Brain microvascular endothelial cell (primary cell): ENCODE measurements around the gene RCN1.
"Not testable (repeated sequence)": the region's sequence is repeated elsewhere in the genome, so short reads cannot be mapped to it uniquely, and the experiment has no call there.

ENCODE experiments used
- DNase-seq: peaks from one replicate; pipeline ENCODE4 v3.0.0-alpha.2; 2020
- H3K27ac ChIP-seq: fragments of 250-450 bp; sonication (Bioruptor Pico); 2 replicates; pipeline ENCODE4 v1.5.1; 2020; ENCODE audit warnings: mild to moderate bottlenecking, moderate library complexity
- H3K27me3 ChIP-seq: fragments of 250-450 bp; sonication (Bioruptor Pico); replicated peaks from 2 replicates; pipeline ENCODE4 v1.5.1; 2020; ENCODE audit warnings: mild to moderate bottlenecking
- H3K36me3 ChIP-seq: fragments of 250-450 bp; sonication (Bioruptor Pico); replicated peaks from 2 replicates; pipeline ENCODE4 v1.5.1; 2020; ENCODE audit warnings: mild to moderate bottlenecking
- H3K4me3 ChIP-seq: 2 replicates; pipeline ENCODE4 v1.5.1; 2011; ENCODE audit warnings: low read depth, mild to moderate bottlenecking, control low read depth, low read length, moderate library complexity
- CTCF ChIP-seq: IDR thresholded peaks from 2 replicates; pipeline ENCODE4 v1.5.1; 2011; ENCODE audit warnings: low read depth, mild to moderate bottlenecking, moderate library complexity, low read length, control low read depth, inconsistent platforms; ENCODE audit errors: missing control alignments
- in situ Hi-C: cut with HindIII; loops from 2 replicates; pipeline ENCODE4 v1.10.0; 2017; ENCODE audit warnings: low sequenced_read_pairs, low pct_ligation_motif_present

RCN1 gene

DNA sequence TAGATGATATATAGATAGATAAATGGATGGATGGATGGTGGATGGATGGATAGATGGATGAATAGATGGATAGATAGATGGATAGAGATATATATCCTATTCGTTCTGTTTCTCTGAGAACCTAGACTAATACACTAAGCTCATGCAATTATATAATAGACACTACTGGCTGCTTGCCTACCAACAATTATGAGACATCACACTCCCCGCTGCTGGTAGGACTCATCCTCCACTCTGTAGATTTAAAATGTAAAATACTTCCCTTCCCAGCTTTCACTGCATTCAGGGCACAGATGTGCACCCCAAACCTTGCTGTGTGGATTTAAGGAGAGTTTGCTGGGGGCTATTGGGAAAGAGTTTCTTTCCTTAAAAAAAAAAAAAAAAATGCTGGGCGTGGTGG lies 28.3 kb upstream of the RCN1 start:
- H3K27me3 ChIP-seq = peaks cover 4% of the 10 kb centered on the region
- DNase-seq = no peak
- no peak overlapping the region for H3K27ac ChIP-seq
- no peak overlapping the region for H3K4me3 ChIP-seq
- in situ Hi-C loops = loop anchor here (10.0 kb wide), 1 partner anchor 102 kb away; no protein-coding TSS in a partner anchor
- no peaks in the 10 kb centered on the region for H3K36me3 ChIP-seq
- TF ChIP-seq CTCF = no peak

DNA sequence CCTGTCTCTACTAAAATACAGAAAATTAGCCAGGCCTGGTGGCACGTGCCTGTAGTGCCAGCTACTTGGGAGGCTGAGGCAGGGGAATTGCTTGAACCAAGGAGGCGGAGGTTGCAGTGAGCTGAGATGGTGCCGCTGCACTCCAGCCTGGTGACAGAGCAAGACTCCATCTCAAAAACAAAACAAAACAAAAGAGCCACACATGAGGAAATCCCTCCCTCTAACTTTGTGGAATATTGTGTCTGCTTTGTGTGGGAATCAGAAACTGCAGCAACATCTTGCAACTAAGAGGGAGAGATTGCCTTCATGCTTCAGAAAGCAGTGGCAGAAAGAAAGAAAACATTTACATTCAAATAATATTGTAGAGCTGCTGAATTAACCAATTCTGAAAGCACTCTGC lies 27.8 kb upstream of the RCN1 start:
- not testable (repeated sequence) for H3K36me3 ChIP-seq, H3K4me3 ChIP-seq, DNase-seq, H3K27me3 ChIP-seq, H3K27ac ChIP-seq
- in situ Hi-C loops = loop anchor here (10.0 kb wide), 1 partner anchor 102 kb away; no protein-coding TSS in a partner anchor

DNA sequence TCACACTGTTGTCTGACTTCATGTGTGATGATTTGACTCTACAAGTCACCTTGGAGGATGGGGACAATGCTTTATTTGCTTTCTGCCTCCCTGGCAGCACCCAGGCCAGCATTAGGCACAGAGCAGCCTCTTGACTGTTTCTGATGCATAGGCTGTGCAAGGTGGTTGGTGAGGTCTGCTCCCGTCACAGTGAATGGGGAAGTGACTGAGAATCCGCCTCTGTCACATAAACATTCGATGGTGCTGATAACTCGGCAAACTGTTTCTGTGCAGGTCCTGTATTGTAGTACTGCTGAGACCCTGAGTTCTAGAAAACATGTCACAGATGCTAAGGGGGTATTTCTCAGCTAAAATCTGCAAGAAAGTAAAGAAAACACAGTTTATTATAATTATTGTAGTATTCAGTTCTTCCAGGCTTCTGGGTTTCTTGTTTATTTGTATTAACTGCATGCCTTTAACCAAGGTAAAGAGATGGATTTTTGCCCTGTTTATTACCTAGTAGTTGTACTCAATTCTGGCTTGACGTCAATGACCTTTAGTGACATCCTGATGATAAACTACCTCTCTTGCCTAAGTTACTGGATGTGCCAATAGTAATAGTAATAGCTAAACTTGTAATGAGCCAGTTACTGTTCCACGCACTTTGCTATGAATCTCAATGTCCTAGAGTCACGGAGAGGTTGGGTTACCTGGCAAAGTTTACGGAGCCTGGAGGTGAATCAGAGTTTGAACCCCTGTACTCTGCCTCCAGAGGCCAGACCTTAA lies 24.8 kb upstream of the RCN1 start:
- TF ChIP-seq CTCF = no peak
- Histone ChIP-seq H3K4me3 (no peak overlapping the region), H3K36me3 (no peaks in the 10 kb centered on the region), H3K27me3 (peaks cover 6% of the 10 kb centered on the region), H3K27ac (no peak overlapping the region)
- in situ Hi-C loops = loop anchor here (10.0 kb wide), 1 partner anchor 99 kb away; no protein-coding TSS in a partner anchor
- DNase-seq = no peak

GRCh38 chr11:32068134-32068870 lies 22.6 kb upstream of the RCN1 start:
- H3K27me3 ChIP-seq = peaks cover 7% of the 10 kb centered on the region
- H3K36me3 ChIP-seq = no peaks in the 10 kb centered on the region
- TF ChIP-seq CTCF = no peak
- H3K27ac ChIP-seq = no peak overlapping the region
- H3K4me3 ChIP-seq = no peak overlapping the region
- in situ Hi-C loops = loop anchor here (10.0 kb wide), 1 partner anchor 96 kb away; no protein-coding TSS in a partner anchor
- DNase-seq = peak; percentile 24

DNA sequence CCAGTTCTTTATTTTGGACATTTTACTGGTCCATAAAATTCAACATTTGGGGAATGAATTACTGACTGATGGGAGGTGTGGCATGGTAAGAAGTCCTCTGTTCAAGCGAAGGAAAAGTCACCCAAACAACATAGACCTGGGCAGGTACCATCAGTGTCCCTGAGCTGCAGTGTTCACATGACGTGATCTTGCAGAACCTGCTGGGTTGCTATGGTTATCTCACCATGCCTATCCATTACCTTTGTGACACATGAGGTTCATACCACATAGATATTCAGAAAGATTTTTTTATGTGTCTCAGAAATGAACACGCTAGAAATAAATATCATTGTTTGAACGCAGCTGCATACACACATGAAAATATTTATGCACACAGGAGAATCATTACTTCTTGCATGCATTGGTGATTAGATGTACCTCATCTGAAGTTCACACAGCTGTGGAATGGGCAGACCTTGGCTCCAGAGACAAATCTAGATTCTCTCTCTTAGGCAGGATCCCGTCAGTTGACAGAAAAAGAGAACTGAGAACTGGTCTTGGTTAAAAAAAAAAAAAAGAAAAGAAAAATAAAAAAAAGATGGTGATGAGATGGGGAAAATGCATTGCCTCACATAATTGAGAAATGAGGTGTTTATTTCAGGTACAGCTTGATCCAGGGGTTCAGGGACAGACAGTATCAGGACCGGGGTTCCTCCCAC lies 21.4 kb upstream of the RCN1 start:
- DNase-seq = no peak
- Histone ChIP-seq H3K27me3 (peaks cover 7% of the 10 kb centered on the region), H3K4me3 (no peak overlapping the region), H3K27ac (no peak overlapping the region), H3K36me3 (no peaks in the 10 kb centered on the region)
- in situ Hi-C loops = loop anchor here (10.0 kb wide), 1 partner anchor 95 kb away; no protein-coding TSS in a partner anchor
- TF ChIP-seq CTCF = no peak

- no peak overlapping the region for H3K4me3 ChIP-seq
- TF ChIP-seq CTCF = no peak
- peaks cover 5% of the 10 kb centered on the region for H3K27me3 ChIP-seq
- H3K27ac ChIP-seq = no peak overlapping the region
- H3K36me3 ChIP-seq = no peaks in the 10 kb centered on the region
- in situ Hi-C loops = no loop called here
- DNase-seq = no peak
Measured at GRCh38 chr11:32070692-32071091, 20.2 kb upstream of the RCN1 start.
